PC-9 (cell line): ENCODE results near the gene TLL2.

Experiments
- EZH2 ChIP-seq: fragments of 200-600 bp; sonication (generic); IDR thresholded peaks from 2 replicates; pipeline ENCODE4 v1.8.0; 2017; ENCODE audit warnings: antibody characterized with exemption, low read depth
- TF ChIP-seq, protein P1 (sequence below): fragments of 200-600 bp; sonication (generic); conservative IDR thresholded peaks from 2 replicates; pipeline ENCODE4 v1.6.1; 2017; ENCODE audit warnings: mixed run types, antibody characterized with exemption, mild to moderate bottlenecking, moderate library complexity

DNA sequence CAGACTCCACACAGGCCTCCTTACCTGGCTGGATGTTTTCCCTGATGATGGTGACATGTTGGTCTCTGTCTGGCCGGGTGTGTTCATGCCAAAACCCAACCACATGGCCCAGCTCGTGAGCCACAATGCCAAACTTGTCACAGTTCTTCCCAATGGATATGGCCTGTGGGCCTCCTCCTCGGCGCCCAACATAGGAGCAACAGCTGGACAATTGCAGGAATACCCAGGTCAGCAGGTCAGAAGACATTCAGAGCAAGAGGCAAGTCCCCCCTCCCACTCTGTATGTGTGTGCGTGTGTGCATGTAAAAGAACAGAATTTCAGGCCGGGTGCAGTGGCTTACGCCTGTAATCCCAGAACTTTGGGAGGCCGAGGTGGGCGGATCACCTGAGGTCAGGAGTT, 91.2 kb downstream of the TLL2 start:
- TF ChIP-seq, protein P1, sequence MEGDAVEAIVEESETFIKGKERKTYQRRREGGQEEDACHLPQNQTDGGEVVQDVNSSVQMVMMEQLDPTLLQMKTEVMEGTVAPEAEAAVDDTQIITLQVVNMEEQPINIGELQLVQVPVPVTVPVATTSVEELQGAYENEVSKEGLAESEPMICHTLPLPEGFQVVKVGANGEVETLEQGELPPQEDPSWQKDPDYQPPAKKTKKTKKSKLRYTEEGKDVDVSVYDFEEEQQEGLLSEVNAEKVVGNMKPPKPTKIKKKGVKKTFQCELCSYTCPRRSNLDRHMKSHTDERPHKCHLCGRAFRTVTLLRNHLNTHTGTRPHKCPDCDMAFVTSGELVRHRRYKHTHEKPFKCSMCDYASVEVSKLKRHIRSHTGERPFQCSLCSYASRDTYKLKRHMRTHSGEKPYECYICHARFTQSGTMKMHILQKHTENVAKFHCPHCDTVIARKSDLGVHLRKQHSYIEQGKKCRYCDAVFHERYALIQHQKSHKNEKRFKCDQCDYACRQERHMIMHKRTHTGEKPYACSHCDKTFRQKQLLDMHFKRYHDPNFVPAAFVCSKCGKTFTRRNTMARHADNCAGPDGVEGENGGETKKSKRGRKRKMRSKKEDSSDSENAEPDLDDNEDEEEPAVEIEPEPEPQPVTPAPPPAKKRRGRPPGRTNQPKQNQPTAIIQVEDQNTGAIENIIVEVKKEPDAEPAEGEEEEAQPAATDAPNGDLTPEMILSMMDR, result no peak
- no peak for TF ChIP-seq EZH2
